ENCODE measurements around the gene TXNDC17.

DNA sequence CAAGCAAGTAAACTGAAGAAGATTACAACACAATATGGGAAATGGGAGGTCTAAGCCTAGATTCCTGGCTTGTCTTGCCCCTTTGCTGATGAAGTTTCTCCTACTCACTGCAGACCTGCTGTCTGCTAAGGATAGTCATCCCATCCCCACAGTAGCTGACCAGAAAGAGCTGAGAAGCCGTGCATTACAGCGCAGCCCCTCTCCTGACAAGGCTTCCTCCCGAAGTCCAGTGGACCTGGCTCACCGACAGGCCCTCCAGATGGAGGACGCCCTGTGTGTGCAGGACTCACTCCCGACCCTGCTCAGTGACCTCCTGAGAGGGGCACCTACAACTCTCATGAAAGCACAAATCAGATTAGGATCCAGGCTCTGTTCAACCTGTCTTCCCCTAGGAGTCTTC lies 35.7 kb upstream of the TXNDC17 start:
- TF ChIP-seq POLR2A (IDR thresholded peaks at IDR 0.05), result no peak
- TF ChIP-seq, protein P1, sequence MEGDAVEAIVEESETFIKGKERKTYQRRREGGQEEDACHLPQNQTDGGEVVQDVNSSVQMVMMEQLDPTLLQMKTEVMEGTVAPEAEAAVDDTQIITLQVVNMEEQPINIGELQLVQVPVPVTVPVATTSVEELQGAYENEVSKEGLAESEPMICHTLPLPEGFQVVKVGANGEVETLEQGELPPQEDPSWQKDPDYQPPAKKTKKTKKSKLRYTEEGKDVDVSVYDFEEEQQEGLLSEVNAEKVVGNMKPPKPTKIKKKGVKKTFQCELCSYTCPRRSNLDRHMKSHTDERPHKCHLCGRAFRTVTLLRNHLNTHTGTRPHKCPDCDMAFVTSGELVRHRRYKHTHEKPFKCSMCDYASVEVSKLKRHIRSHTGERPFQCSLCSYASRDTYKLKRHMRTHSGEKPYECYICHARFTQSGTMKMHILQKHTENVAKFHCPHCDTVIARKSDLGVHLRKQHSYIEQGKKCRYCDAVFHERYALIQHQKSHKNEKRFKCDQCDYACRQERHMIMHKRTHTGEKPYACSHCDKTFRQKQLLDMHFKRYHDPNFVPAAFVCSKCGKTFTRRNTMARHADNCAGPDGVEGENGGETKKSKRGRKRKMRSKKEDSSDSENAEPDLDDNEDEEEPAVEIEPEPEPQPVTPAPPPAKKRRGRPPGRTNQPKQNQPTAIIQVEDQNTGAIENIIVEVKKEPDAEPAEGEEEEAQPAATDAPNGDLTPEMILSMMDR (IDR thresholded peaks at IDR 0.05), result no peak
